Myocyte (in vitro differentiated cells): ENCODE results near the gene LAMTOR1. TPM values are rescaled to one million over a fixed set of nuclear protein-coding genes. Genes with fewer than 3 reads are reported as not detected.
"Not testable (repeated sequence)": the region's sequence is repeated elsewhere in the genome, so short reads cannot be mapped to it uniquely, and the experiment has no call there.

Experiments used
- DNase-seq: peaks from one replicate; pipeline ENCODE4 v3.0.0-alpha.2; 2012; ENCODE audit warnings: low read depth
- polyA plus RNA-seq: library from polyadenylated mRNA; unstranded; fragments of >200 nt; gene quantifications from one replicate; pipeline ENCODE4 v1.2.1, GENCODE V29; 2012; ENCODE audit warnings: missing spikeins
- total RNA-seq: library from RNA; depleted of rRNA; stranded (reverse); fragments of >200 nt; gene quantifications from 2 replicates; pipeline ENCODE4 v1.2.3, GENCODE V29; 2014

LAMTOR1 gene
- 111 and 118 TPM in 2 replicates for total RNA-seq
- 158 TPM for polyA plus RNA-seq

DNA sequence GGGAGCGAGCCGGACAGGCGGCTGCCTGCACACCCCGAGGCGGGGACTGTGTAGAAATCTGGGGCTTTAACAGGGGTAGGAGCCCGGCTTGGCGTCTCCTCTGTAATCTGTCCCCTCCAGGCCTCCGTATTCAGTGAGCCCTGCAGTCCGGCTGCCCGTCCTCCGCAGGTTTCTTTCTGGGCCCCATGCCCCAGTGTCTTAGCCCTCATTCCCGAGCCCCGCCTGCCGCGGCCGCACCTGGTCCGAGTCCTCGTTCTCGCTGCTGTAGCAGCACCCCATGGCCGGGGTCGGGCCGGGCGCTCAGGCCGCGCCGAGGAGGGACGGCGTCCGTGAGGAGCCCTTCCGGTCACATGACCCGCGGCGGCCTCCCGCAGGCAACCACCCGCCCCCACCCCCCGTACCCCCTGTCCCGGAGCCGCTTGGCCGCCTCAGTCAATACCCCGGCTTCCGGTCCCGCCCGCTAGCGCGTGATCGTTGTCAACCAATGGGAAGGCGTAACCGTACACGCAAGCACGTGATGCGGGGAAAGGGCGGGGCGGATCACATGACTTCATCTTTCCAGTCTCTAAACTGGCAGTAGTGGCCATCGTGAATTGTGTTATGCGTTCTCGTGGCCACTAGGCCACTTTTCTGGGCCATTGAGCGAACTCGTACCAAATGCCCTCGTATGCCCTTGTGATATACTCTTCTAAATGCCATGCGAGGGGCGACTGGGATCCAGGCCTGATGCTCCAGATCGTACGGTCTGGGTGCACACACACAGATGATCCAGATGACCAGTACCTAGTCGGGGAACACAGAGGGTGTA is at the start of gene LAMTOR1:
Gene LAMTOR1 (minus strand): TSS at position 352 of the 808 bp plus-strand sequence. CDS start 73 bp downstream, at position 279.
- peak; percentile 99 for DNase-seq

DNA sequence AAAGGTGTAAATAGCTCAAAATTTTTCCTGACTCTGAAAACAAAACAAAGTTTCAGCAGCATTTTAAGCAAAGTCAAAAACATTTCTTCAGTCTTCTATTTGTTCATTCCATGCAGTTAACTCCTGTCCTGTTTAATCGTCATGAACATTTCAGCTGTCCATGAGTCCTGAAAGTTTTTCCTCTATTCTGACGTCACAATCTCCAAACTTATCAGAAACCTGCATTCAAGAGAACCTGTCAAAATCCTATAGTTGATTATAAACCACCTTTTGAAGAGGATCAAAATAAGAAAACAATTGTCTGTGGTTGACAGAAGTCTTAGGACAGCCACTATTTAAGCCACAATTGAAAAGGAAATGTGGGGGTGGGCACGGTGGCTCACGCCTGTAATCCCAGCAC is 47.8 kb upstream of the LAMTOR1 start:
- DNase-seq, result no peak

DNA sequence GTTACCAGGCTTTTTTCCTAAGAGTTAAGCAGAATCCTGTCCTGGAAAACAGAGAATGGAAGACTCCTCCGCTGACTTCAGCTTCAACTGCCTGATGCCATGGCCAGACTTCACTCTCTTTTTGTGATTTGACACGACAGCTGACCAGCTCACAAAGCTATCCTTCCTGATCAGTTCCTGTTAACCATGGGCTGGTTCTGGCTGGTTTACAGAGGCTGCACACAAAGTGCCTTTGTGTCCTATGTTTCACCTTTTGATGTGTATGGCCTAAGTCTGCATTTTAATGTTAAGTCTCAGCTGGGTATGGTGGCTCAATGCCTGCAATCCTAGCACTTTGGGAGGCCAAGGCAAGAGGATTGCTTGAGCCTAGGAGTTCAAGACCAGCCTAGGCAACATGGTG is 43.5 kb upstream of the LAMTOR1 start:
- peak; percentile 48 for DNase-seq

DNA sequence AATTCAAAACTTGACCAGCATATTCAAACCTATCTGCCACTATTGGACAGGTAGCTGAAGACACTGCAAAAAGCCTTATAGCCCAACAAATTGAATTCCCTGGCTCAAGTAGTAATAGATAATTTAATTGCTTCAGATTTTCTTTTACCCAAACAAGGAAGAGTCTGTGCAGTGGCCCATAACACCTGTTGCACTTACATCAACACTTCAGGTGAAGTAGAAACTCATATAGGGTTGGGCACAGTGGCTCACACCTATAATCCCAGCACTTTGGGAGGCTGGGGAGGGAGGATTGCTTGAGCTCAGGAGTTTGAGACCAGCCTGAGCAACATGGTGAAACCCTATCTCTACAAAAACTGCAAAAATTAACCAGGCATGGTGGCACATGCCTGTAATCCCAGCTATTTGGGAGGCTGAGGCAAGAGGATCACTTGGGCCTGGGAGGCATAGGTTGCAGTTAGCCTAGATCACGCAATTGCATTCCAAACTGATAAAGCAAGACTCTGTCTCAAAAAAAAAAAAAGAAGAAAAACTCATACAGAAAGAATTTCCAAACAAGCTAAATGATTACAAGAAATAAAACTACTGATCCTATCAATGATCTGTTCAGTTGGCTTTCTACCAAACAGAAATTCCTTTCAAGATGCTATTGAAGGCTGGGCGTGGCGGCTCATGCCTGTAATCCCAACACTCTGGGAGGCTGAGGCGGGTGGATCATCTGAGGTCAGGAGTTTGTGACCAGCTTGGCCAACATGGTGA is 41.9 kb upstream of the LAMTOR1 start:
- DNase-seq, result no peak

DNA sequence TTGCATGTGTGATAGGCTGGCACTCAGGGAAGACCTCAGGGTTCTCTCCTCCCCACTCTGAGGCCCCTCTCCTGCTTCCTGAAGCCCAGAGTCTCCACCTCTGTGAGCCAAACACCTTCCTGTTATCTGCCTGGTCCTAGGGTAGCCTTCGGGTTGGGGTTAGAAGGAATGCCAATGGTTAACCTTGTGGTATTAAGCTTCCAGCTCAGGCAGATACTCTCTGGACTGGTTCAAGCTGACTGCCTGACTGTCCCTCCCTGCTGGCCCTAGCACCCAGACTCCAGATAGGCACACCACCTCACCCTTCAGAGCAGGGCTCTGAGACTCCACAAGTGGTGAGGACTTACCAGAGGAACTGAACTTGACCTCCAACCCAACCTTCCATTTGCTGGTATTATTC is 39.4 kb upstream of the LAMTOR1 start:
- not testable (repeated sequence) for DNase-seq

DNA sequence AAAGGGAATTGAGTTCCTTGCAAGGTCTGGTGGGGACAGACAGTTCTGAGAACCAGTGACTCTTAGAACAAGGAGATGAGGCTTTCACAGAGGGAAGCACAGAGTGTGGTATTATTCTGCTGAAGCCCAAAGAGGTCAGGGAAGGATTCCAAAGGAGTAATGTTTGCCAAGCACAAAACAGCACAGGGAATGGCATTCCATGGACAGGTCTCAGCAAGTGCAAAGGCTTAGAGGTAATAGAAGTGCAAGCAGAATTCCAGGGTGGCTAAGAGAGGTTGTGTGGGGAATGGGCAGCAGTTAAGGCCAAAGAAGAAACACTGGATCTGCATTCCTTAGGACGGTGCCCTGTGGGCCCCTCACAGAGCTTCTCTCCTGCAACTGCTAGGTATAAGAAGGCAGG is 39.0 kb upstream of the LAMTOR1 start:
- DNase-seq, result not testable (repeated sequence)

DNA sequence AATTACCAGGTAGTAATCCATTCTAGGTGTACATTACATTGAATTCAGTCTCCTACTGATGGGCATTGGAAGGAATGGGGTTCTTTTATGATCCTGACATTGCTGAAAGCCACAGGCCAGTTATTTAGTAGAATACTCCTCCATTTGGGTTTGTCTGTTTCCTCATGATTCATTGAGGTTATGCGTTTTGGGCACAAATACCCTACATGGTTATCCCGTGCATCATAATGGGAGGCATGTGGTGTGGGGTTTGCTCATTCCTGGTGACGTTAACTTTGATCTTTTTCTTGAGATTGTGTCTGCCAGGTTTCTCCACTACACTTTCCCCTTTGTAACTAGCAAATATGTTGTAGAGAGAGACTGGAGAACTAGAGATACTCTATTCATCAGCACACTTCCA is 38.0 kb upstream of the LAMTOR1 start:
- DNase-seq, result peak; percentile 52

DNA sequence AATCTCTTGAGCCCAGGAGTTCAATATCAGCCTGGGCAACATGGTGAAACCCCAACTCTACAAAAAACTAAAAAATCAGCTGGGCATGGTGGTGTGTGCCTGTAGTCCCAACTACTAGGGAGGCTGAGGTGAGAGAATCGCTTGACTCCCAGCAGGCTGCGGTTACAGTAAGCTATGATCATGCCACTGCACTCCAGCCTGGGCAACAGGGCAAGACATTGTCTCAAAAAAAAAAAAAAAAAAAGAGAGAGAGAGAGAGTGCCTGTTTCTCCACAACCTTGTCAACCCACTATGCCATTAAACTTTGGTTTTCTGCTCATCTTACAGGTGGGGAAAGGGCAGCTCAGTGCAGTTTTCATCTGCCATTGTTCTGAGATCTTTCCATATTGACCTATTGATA is 37.6 kb upstream of the LAMTOR1 start:
- DNase-seq, result no peak

DNA sequence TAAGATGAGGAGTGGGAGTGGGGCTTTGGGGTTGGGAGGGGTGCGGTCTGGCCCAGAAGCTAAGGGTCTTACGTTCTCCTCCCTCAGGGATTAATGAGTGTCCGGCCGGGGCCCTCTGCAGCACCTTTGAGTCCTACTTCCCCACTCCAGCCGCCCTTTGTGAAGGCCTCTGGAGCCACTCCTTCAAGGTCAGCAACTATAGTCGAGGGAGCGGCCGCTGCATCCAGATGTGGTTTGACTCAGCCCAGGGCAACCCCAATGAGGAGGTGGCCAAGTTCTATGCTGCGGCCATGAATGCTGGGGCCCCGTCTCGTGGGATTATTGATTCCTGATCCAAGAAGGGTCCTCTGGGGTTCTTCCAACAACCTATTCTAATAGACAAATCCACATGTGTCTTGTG is 36.4 kb upstream of the LAMTOR1 start:
- no peak for DNase-seq

DNA sequence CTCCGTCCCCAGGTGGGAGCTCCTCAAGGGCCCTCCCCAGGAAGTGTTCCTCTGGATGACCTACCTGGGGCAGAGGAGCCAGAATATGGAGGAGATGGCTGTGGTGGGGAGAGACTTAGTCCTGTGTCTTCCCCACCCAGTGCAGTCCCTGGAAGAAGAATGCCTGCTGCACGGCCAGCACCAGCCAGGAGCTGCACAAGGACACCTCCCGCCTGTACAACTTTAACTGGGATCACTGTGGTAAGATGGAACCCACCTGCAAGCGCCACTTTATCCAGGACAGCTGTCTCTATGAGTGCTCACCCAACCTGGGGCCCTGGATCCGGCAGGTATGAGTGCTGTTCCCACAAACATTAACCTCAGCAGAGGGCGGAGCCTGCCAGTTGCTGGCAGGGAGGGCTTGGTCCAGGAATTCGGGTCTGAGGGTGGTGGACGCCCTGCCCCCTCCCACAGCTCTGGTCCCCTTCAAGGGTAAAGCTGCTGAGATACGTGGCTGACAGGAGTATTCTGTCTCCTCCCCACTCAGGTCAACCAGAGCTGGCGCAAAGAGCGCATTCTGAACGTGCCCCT is 35.8 kb upstream of the LAMTOR1 start:
- no peak for DNase-seq

DNA sequence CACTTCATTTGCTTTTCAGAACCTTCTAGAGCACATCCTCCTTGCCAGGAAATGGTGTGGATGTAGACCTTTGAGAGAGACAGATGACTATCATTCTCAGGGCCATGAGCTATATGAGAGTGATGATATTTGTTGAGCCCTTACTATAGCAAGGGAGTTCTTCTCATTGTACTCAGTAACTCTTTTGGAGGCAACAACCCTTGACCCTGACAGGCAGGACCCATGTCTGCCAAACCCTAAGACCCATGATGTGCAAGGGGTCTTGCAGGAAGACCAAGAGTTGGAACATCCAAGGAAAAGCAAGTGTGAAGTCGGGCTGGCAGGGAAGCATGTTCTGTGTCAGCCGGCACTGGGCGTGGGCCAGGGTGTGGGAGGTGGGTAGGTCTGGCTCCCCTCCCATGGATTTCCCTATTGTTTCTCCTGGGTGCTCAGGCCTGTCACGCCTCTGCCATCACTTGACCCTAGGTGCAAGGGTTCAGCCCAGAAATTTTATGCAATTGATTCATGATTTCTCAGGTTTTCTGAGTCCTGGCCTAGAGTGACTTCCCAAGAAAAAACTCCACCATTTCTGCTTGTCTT is 33.7 kb upstream of the LAMTOR1 start:
- no peak for DNase-seq

DNA sequence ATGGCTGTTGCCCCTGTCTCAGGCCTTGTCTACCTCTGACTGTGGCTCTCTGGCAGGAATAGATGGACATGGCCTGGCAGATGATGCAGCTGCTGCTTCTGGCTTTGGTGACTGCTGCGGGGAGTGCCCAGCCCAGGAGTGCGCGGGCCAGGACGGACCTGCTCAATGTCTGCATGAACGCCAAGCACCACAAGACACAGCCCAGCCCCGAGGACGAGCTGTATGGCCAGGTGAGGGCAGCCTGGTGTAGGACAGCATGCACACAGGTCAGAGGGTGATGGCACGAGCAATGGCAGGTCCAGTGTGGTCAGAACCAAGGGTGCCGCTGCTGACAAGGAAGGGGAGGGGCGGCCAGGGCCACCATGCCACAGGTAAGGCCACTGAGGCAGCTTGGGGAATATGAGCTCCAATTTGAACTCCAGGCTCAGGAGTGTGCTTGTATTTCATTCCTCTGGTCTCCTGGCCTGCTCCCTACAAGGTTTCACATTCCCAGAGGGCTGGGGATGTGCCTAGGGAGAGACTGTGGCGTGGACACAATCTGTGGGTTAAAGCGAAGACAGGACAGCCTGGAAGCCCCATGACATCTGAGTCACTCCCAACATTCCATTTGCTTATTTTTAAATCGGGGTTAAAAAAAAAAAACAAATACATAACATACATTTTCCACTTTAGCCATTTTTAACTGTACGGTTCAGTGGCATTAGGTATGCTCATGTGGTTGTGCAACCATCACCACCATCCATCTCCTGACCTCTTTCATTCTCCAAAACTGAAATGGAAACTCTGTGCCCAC is 33.0 kb upstream of the LAMTOR1 start:
- no peak for DNase-seq

DNA sequence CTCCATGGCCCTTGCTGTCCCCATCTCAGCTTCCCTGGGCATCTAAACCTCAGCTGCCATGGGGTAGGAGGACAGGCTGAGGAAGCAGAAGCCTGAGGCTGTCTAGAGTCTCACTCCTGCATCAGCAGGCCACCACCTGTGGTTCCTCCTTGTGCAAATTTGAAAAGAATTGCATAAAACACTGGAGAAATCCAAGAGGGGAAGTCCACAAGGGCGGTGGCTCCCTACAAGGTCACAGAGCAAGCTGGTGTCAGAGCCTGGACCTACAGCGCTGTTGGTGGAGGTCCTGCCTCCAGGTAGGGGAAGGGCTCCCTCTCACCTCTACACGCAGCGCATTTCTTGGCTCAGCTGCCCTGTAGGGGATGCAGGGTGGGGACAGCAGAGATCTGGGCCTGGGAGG is 32.4 kb upstream of the LAMTOR1 start, which contains the start of gene FOLR3:
Gene FOLR3 (plus strand): TSS at position 253 of the 400 bp plus-strand sequence. CDS start 228 bp downstream, outside the sequence.
- DNase-seq, result not testable (repeated sequence)

DNA sequence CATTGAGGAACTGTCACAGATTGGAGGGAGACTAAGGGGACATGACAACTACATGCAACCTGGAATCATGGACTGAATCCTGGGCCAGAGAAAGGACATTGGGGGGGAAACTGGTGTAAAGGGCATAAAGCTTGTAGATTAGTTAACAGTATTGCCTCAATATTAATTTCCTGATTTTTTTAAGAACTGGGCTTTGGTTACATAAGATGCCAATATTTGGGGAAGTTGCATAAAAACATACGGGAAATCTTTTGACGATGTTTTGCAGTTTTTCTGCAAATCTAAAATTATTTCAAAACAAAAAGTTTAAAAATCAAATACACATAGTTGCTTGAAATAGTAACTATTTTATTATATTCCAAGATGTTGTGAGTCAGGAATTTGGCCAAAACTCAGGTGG is 29.5 kb upstream of the LAMTOR1 start:
- no peak for DNase-seq

DNA sequence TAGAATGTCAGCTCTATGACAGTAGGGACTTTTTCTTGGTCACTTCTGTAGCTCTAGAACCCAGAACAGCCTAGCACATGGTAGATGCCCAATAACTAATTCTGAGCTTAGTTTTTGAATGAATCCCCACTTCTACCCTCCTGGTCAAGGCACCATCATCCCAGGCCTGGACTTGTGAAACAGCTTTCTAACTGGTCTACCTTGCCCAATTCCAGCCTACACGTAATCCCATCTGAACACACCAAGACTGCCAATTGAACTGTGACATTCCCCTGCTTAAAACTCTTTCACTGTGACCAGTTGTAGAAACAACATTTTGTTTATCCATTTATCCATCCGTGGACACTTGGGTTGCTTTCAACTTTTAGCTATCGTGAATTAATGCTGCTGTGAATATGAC is 26.3 kb upstream of the LAMTOR1 start:
- DNase-seq, result no peak

DNA sequence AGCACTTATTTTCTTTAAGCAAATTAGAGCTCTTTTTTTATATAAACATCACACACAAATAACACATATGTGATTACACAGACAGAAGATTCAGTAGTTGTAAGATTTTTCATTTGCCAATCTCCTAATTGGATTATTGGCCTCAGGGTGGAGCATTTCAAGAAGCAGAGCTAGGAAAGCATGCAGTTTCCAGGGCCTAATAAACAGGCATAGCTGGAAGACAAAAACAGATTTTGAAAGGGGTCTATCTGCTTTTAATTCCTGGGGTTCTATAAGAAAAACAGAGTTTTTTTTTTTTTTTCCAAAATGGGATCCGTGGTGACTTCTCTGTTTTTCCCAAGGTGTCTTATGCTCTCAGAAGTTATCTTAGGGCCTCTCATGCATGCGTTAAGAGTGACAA is 24.8 kb upstream of the LAMTOR1 start:
- DNase-seq, result no peak

DNA sequence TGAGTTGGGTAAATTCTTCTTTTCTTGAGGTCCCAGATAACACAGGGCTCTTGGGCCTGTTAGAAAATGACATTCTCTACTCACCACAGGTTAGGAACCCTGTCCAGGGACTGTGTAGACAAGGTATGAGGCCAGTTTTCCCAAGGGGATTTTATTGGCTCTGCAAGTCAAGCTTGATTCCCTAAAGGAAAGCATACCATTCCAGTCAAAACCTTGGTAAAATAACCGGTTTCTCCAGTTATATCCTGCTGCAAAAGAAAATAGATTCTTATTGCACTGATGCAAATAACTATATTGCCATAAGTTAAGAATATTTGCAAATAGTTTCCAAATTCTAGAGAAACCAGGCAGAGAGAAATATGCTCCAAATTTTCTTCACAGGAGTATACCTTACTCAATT is 22.9 kb upstream of the LAMTOR1 start:
- DNase-seq, result no peak

DNA sequence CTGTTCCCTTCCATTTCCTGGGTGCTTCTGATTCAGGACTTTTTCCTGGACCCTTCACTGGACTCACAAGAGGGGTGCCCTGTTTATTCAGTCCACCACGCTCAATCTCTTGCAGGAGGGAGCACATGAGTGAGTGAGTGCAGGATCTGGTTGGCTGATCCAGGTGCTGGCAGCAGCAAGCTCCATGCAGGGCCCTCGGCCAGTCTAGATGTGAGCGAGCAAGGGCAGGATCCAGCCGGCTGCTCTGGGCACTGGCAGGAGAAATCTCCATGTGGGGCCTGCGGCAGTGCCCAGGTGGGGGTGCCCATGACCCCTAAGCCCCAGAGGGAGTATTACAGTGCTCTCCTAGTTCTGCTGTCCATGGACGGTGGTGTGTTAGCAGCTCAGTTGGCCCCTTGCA is 20.9 kb upstream of the LAMTOR1 start:
- DNase-seq, result no peak

DNA sequence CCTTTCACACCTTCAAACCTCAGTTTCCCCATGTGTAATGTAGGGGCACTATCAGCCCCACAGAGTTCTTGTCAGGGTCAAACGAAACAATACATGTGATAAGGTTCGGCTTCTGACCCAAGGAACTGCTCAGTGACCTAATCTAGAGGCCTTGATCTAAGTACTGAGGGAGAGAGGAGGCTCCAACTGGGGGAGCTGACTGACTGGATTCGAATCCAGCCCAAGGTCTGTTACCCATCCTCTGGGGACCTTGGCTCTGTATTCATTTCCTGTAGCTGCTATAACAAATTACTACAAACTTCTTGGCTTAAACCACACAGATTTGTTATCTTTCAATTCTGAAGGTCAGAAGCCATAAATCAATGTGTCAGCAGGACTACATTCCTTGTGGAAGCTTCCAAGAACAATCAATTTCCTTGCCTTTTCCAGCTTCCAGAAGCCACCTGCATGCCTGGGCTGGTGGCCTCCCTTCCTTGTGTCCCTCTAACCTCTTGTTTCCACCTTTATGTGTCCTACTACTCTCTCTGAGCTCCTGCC is 20.1 kb upstream of the LAMTOR1 start:
- no peak for DNase-seq

DNA sequence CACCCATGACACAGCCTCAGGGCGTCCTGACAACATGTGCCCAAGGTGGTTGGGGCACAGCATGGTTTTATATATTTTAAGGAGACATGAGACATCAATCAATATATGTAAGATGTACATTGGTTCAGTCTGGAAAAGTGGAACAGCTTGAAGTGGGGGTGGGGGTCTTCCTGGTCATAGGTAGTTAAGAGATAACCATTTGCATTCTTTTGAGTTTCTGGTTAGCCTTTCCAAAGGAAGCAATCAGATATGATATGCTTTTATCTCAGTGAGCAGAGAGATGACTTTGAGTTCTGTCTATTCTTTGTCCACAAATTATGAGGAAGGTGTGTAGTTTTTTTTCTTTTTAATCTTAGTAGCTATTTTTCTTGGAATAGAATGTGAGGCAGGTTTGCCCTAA is 19.5 kb upstream of the LAMTOR1 start:
- DNase-seq, result no peak

DNA sequence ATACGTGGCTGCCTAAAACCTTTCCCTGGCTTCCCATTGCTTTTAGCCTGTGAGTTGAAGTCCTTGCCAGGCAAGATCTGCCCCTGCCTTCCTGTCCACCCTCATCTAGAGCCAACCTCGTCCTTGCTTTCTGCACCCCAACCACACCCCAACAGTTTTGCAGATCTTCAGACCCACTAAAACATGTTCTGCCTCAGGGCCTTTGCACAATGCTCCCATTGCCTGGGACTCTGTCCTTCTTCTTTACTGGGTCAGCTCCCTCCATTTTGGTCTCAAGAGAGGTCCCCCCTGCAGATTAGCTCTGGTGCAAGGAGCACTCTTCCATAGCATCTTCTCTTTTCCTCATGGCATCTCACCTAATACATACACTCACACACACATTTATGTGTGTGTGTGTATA is 17.8 kb upstream of the LAMTOR1 start:
- no peak for DNase-seq
